H1 (cell line): ENCODE data around the gene DAPK1. TPM values are rescaled to one million over a fixed set of nuclear protein-coding genes. Genes with fewer than 3 reads are reported as not detected.

Experiments used
- RAD21 ChIP-seq, 2 experiments: IDR thresholded peaks in 1 of 2; conservative IDR thresholded peaks in 1 of 2; 2 replicates each; pipeline ENCODE4 v1.6.1; 2011; ENCODE audit warnings: low read depth in 2 of 2, low read length in 2 of 2, improper control_type of control experiment in 1 of 2, inconsistent platforms in 1 of 2, mild to moderate bottlenecking in 1 of 2, moderate library complexity in 1 of 2
- polyA plus RNA-seq, 7 experiments: library from polyadenylated mRNA; depleted of rRNA in 3 of 7; stranded (reverse) in 5 of 7; unstranded in 2 of 7; fragments of >200 nt in 5 of 7; fragments of 200-250 nt in 2 of 7; gene quantifications; 1 replicate in 5 of 7; 2 replicates in 1 of 7; 4 replicates in 1 of 7; pipeline versions ENCODE4 v1.2.1 to v1.2.3, GENCODE V29; 2011 to 2013; ENCODE audit warnings: missing spikeins in 2 of 7, mixed read lengths in 2 of 7
- total RNA-seq: library from RNA; stranded (reverse); fragmentation: NEBNext Ultra II Directional; extraction: Animal tissue kit (Norgen Biotek cat#: 25700); gene quantifications from 2 replicates; pipeline ENCODE4 v1.2.1, GENCODE V29; 2021

Gene DAPK1
- total and polyA plus RNA-seq, 2 of the 8 experiments (the other 6 are each of a cell fraction or from before 2014, with no cell fraction given), result 62.4 to 131 TPM

DNA sequence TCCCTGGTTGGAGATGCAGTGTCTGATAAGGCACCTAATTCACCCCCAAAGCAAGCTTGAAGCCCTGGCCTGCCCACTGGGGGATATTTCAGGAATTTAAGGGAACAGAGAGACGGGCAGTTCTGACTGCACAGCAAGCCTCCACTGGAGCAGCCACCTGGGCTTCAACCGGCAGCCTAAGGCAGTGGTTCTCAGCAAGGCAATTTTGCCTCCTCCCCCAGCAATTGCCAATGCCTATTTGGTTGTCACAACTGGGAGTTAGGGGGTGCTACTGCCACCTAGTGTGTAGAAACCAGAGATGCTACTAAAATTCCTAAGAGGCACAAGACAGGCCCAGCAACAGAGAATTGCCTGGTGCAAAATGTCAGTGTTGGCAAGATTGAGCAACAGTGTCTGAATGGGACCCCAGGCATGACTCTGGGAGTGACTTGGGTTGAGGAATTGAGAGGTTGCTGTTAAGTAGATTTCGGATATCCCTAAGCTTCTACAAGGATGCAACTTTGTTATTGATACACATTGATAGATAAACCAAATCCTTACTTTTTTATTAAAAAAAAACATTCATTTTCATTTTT is 169.6 kb downstream of the DAPK1 start (continued):
- TF ChIP-seq RAD21 (IDR thresholded peaks at IDR 0.05 in 1 of 2, conservative IDR thresholded peaks at IDR 0.05 in 1 of 2; ENCODE audit: low read depth in 2 of 2, low read length in 2 of 2), result peak; percentile 79 to 82
